Measurements from ENCODE around the gene TAF13. TPM values are rescaled to one million over a fixed set of nuclear protein-coding genes. Genes with fewer than 3 reads are reported as not detected.
"Not testable (repeated sequence)": the region's sequence is repeated elsewhere in the genome, so short reads cannot be mapped to it uniquely, and the experiment has no call there.

TAF13 gene
- polyA plus RNA-seq, 1 donor from 2014 or later, result 60.1 TPM

GRCh38 chr1:109034382-109034781, 41.4 kb downstream of the TAF13 start:
- peaks cover 2% of the 10 kb centered on the region for H4K20me1 ChIP-seq (ENCODE audit: insufficient read depth)

GRCh38 chr1:109029493-109029892, 46.3 kb downstream of the TAF13 start:
- not testable (repeated sequence) for H3K9ac ChIP-seq (ENCODE audit: low read length); H3K4me3 ChIP-seq (ENCODE audit: low read length); H3K36me3 ChIP-seq (ENCODE audit: insufficient read depth, low read length); H3K9me2 ChIP-seq (ENCODE audit: insufficient read depth, low read length); H3K9me3 ChIP-seq (ENCODE audit: low read length); H3K27ac ChIP-seq (ENCODE audit: low read length); H3K4me2 ChIP-seq (ENCODE audit: low read length); H2AFZ ChIP-seq (ENCODE audit: low read depth, low read length); H4K20me1 ChIP-seq (ENCODE audit: insufficient read depth); H3K27me3 ChIP-seq (ENCODE audit: insufficient read depth, low read depth, low read length); H3F3A ChIP-seq (ENCODE audit: insufficient read depth, low read length, poor library complexity, severe bottlenecking)
- H3K79me2 ChIP-seq (replicated peaks; ENCODE audit: insufficient read depth, low read length), result peaks cover 77% of the 10 kb centered on the region

More at GRCh38 chr1:109034382-109034781, 41.4 kb downstream of the TAF13 start:
- peaks cover 86% of the 10 kb centered on the region for H3K79me2 ChIP-seq (replicated peaks; ENCODE audit: insufficient read depth, low read length)
- no peak overlapping the region for H3K4me3 ChIP-seq (ENCODE audit: low read length)
- TF ChIP-seq EP300 (conservative IDR thresholded peaks at IDR 0.05; ENCODE audit: poor library complexity, severe bottlenecking) (no peak), TAF1 (IDR thresholded peaks at IDR 0.05; ENCODE audit: low read depth) (no peak), POLR2AphosphoS5 (IDR thresholded peaks at IDR 0.05) (no peak)
- no peak overlapping the region for H3K4me2 ChIP-seq (ENCODE audit: low read length)
- no peak overlapping the region for H3K9ac ChIP-seq (ENCODE audit: low read length)
- no peaks in the 10 kb centered on the region for H3F3A ChIP-seq (ENCODE audit: insufficient read depth, low read length, poor library complexity, severe bottlenecking)
- H3K27ac ChIP-seq (ENCODE audit: low read length), result no peak overlapping the region
- no peaks in the 10 kb centered on the region for H3K9me3 ChIP-seq (ENCODE audit: low read length)
- no peaks in the 10 kb centered on the region for H3K27me3 ChIP-seq (ENCODE audit: insufficient read depth, low read depth, low read length)
- H3K36me3 ChIP-seq (ENCODE audit: insufficient read depth, low read length), result no peaks in the 10 kb centered on the region
- no peak overlapping the region for H2AFZ ChIP-seq (ENCODE audit: low read depth, low read length)
- H3K9me2 ChIP-seq (ENCODE audit: insufficient read depth, low read length), result no peaks in the 10 kb centered on the region

- no peak overlapping the region for H3K9ac ChIP-seq (ENCODE audit: low read length)
- peaks cover 3% of the 10 kb centered on the region for H3K36me3 ChIP-seq (ENCODE audit: insufficient read depth, low read length)
- peaks cover 2% of the 10 kb centered on the region for H4K20me1 ChIP-seq (ENCODE audit: insufficient read depth)
- H3K4me2 ChIP-seq (ENCODE audit: low read length), result no peak overlapping the region
- no peaks in the 10 kb centered on the region for H3F3A ChIP-seq (ENCODE audit: insufficient read depth, low read length, poor library complexity, severe bottlenecking)
- no peak for TF ChIP-seq RAD21 (conservative IDR thresholded peaks at IDR 0.05)
- TF ChIP-seq EP300 (conservative IDR thresholded peaks at IDR 0.05; ENCODE audit: poor library complexity, severe bottlenecking), result no peak
- H3K9me3 ChIP-seq (ENCODE audit: low read length), result no peaks in the 10 kb centered on the region
- H2AFZ ChIP-seq (ENCODE audit: low read depth, low read length), result no peak overlapping the region
- peaks cover 76% of the 10 kb centered on the region for H3K79me2 ChIP-seq (replicated peaks; ENCODE audit: insufficient read depth, low read length)
- no peak overlapping the region for H3K27ac ChIP-seq (ENCODE audit: low read length)
- no peaks in the 10 kb centered on the region for H3K27me3 ChIP-seq (ENCODE audit: insufficient read depth, low read depth, low read length)
- H3K9me2 ChIP-seq (ENCODE audit: insufficient read depth, low read length), result no peaks in the 10 kb centered on the region
- H3K4me3 ChIP-seq (ENCODE audit: low read length), result no peak overlapping the region
These were observed 48.0 kb downstream of the TAF13 start for GRCh38 chr1:109027841-109028240.

- Histone ChIP-seq H2AFZ (ENCODE audit: low read depth, low read length) (no peak overlapping the region), H3K4me3 (ENCODE audit: low read length) (no peak overlapping the region), H3K4me2 (ENCODE audit: low read length) (no peak overlapping the region), H3K79me2 (replicated peaks; ENCODE audit: insufficient read depth, low read length) (peaks cover 56% of the 10 kb centered on the region), H3F3A (ENCODE audit: insufficient read depth, low read length, poor library complexity, severe bottlenecking) (no peaks in the 10 kb centered on the region), H3K9ac (ENCODE audit: low read length) (no peak overlapping the region), H3K27ac (ENCODE audit: low read length) (no peak overlapping the region), H3K9me3 (ENCODE audit: low read length) (no peaks in the 10 kb centered on the region), H3K36me3 (ENCODE audit: insufficient read depth, low read length) (peaks cover 3% of the 10 kb centered on the region), H3K9me2 (ENCODE audit: insufficient read depth, low read length) (no peaks in the 10 kb centered on the region), H4K20me1 (ENCODE audit: insufficient read depth) (no peaks in the 10 kb centered on the region), H3K27me3 (ENCODE audit: insufficient read depth, low read depth, low read length) (no peaks in the 10 kb centered on the region)
- TF ChIP-seq CTCF (IDR thresholded peaks at IDR 0.05; ENCODE audit: poor library complexity, severe bottlenecking) (no peak), EZH2 (IDR thresholded peaks at IDR 0.05; ENCODE audit: borderline replicate concordance, insufficient read depth, low read length, poor library complexity, severe bottlenecking) (no peak), SMC3 (conservative IDR thresholded peaks at IDR 0.05; ENCODE audit: poor library complexity) (no peak), RAD21 (conservative IDR thresholded peaks at IDR 0.05) (no peak), EP300 (conservative IDR thresholded peaks at IDR 0.05; ENCODE audit: poor library complexity, severe bottlenecking) (no peak), TAF1 (IDR thresholded peaks at IDR 0.05; ENCODE audit: low read depth) (no peak), POLR2AphosphoS5 (IDR thresholded peaks at IDR 0.05) (no peak), MXI1 (conservative IDR thresholded peaks at IDR 0.05; ENCODE audit: poor library complexity, severe bottlenecking) (no peak), REST (IDR thresholded peaks at IDR 0.05; ENCODE audit: borderline replicate concordance) (no peak)
These were observed 50.1 kb downstream of the TAF13 start for GRCh38 chr1:109025694-109026093.

Data from neural cell (in vitro differentiated cells).